A549 (cell line): ENCODE measurements around the gene HNRNPK. TPM values are rescaled to one million over a fixed set of nuclear protein-coding genes. Genes with fewer than 3 reads are reported as not detected.

Source experiments
- ATAC-seq, 2 experiments: fragments of 200-7000 bp in 1 of 2; fragments of >200 bp in 1 of 2; cut with Nextera tagmentation in 1 of 2; cut with Tn5 transposase in 1 of 2; 3 replicates each; pipeline versions ENCODE4 v1.8.0 to v1.9.1; 2018 to 2020; ENCODE audit warnings: mild to moderate bottlenecking in 1 of 2, moderate library complexity in 1 of 2
- CTCF ChIA-PET: fragments of 300-600 bp; sonication (Branson Sonifier 250); formaldehyde crosslinking; extraction: SDS; loops from one replicate; lab custom pipeline; 2021; ENCODE audit warnings: antibody characterized with exemption, inconsistent platforms; lab: Yijun Ruan, JAX
- POLR2A ChIA-PET: fragments of 350-600 bp; formaldehyde crosslinking; extraction: SDS; loops from one replicate; lab custom pipeline; 2021; ENCODE audit warnings: antibody characterized with exemption, inconsistent platforms; lab: Yijun Ruan, JAX
- DNase-seq, 2 experiments: peaks; one replicate each; pipeline versions ENCODE4 v3.0.0 to v3.0.0-alpha.2; 2011 to 2016; ENCODE audit warnings: low read depth in 1 of 2, low spot score in 1 of 2
- FAIRE-seq: peaks from 2 replicates; lab custom pipeline; 2011; peaks lifted over from hg19 to GRCh38; lab: Jason Lieb, UNC
- H3K27ac ChIP-seq, 2 experiments: fragments of >200 bp; sonication (Bioruptor Twin); formaldehyde crosslinking; 3 replicates each; pipeline ENCODE4 v1.5.1; 2016 to 2017
- H3K4me1 ChIP-seq: fragments of >200 bp; sonication (Bioruptor Twin); formaldehyde crosslinking; 3 replicates; pipeline ENCODE4 v1.6.1; 2016
- H3K4me2 ChIP-seq: fragments of >200 bp; sonication (Bioruptor Twin); formaldehyde crosslinking; 3 replicates; pipeline ENCODE4 v1.6.1; 2016
- H3K4me3 ChIP-seq: fragments of >200 bp; sonication (Bioruptor Twin); formaldehyde crosslinking; 3 replicates; pipeline ENCODE4 v1.5.1; 2016
- H3K9me3 ChIP-seq: fragments of >200 bp; sonication (Bioruptor Twin); formaldehyde crosslinking; 3 replicates; pipeline ENCODE4 v1.6.1; 2016
- ATOH8 ChIP-seq: fragments of 250-450 bp; sonication (Bioruptor Pico); IDR thresholded peaks from 2 replicates; pipeline ENCODE4 v1.5.0; 2020; ENCODE audit warnings: low read depth, mild to moderate bottlenecking, moderate library complexity
- BHLHE40 ChIP-seq: IDR thresholded peaks from 2 replicates; pipeline ENCODE4 v1.6.1; 2012; ENCODE audit warnings: low read depth, low read length, inconsistent platforms
- CBX2 ChIP-seq: fragments of 200-600 bp; sonication (generic); IDR thresholded peaks from 2 replicates; pipeline ENCODE4 v1.6.1; 2016; ENCODE audit warnings: low read depth, mild to moderate bottlenecking, borderline replicate concordance
- CBX8 ChIP-seq: fragments of 200-600 bp; sonication (generic); IDR thresholded peaks from 2 replicates; pipeline ENCODE4 v1.6.1; 2016
- CHD2 ChIP-seq: fragments of 150-350 bp; IDR thresholded peaks from 2 replicates; pipeline ENCODE4 v1.6.1; 2014; ENCODE audit warnings: low read length; ENCODE audit not compliant: partially characterized antibody
- CHD4 ChIP-seq: fragments of 200-600 bp; sonication (generic); IDR thresholded peaks from 2 replicates; pipeline ENCODE4 v1.6.1; 2016; ENCODE audit warnings: antibody characterized with exemption, mild to moderate bottlenecking, borderline replicate concordance
- E2F6 ChIP-seq: IDR thresholded peaks from 2 replicates; pipeline ENCODE4 v1.6.1; 2012; ENCODE audit warnings: low read depth, borderline replicate concordance
- EHF ChIP-seq: fragments of 250-450 bp; sonication (Bioruptor Pico); IDR thresholded peaks from 2 replicates; pipeline ENCODE4 v1.5.0; 2020; ENCODE audit warnings: mild to moderate bottlenecking
- EHMT2 ChIP-seq: fragments of 200-600 bp; sonication (generic); IDR thresholded peaks from 2 replicates; pipeline ENCODE4 v1.6.1; 2016; ENCODE audit warnings: antibody characterized with exemption, low read depth, mild to moderate bottlenecking, moderate library complexity
- FOSB ChIP-seq: fragments of 250-450 bp; sonication (Bioruptor Pico); IDR thresholded peaks from 2 replicates; pipeline ENCODE4 v1.5.0; 2020; ENCODE audit warnings: mild to moderate bottlenecking, moderate library complexity
- FOSL2 ChIP-seq, 2 experiments: fragments of 450-650 bp in 1 of 2; fragments of >200 bp in 1 of 2; sonication (Bioruptor Twin) in 1 of 2; formaldehyde crosslinking; IDR thresholded peaks; 2 replicates each; pipeline versions ENCODE4 v1.5.0 to v1.6.1; 2016 to 2020; ENCODE audit warnings: mild to moderate bottlenecking in 1 of 2, moderate library complexity in 1 of 2
- FOXS1 ChIP-seq: fragments of 250-450 bp; sonication (Bioruptor Pico); IDR thresholded peaks from 2 replicates; pipeline ENCODE4 v1.5.0; 2020; ENCODE audit warnings: mild to moderate bottlenecking, moderate library complexity
- GATA3 ChIP-seq: IDR thresholded peaks from 2 replicates; pipeline ENCODE4 v1.6.1; 2012; ENCODE audit warnings: borderline replicate concordance
- HES2 ChIP-seq: fragments of >200 bp; sonication (Bioruptor Twin); formaldehyde crosslinking; IDR thresholded peaks from 2 replicates; pipeline ENCODE4 v1.6.1; 2016
- HEYL ChIP-seq: fragments of 250-450 bp; sonication (Bioruptor Pico); IDR thresholded peaks from 2 replicates; pipeline ENCODE4 v1.8.0; 2021; ENCODE audit warnings: mild to moderate bottlenecking, moderate library complexity
- HOXB13 ChIP-seq: fragments of 250-450 bp; sonication (Bioruptor Pico); IDR thresholded peaks from 2 replicates; pipeline ENCODE4 v1.5.0; 2020; ENCODE audit warnings: low read depth, mild to moderate bottlenecking, moderate library complexity
- HOXB5 ChIP-seq: fragments of 250-450 bp; sonication (Bioruptor Pico); IDR thresholded peaks from 2 replicates; pipeline ENCODE4 v1.5.0; 2020; ENCODE audit warnings: mild to moderate bottlenecking, moderate library complexity
- JUN ChIP-seq, 2 experiments: fragments of >200 bp; sonication (Bioruptor Twin); formaldehyde crosslinking; IDR thresholded peaks; 2 replicates in 1 of 2; 3 replicates in 1 of 2; pipeline ENCODE4 v1.6.1; 2016 to 2017
- KDM5A ChIP-seq: fragments of 200-600 bp; sonication (generic); IDR thresholded peaks from 2 replicates; pipeline ENCODE4 v1.6.1; 2016; ENCODE audit warnings: antibody characterized with exemption, mild to moderate bottlenecking
- MYC ChIP-seq: IDR thresholded peaks from 2 replicates; pipeline ENCODE4 v1.6.1; 2012; ENCODE audit warnings: mild to moderate bottlenecking, inconsistent platforms, low read length, improper control_type of control experiment, borderline replicate concordance
- NR3C1 ChIP-seq: fragments of >200 bp; sonication (Bioruptor Twin); formaldehyde crosslinking; IDR thresholded peaks from 3 replicates; pipeline ENCODE4 v1.6.1; 2017
- PHF8 ChIP-seq: fragments of 200-600 bp; sonication (generic); IDR thresholded peaks from 2 replicates; pipeline ENCODE4 v1.6.1; 2016; ENCODE audit warnings: low read depth, mild to moderate bottlenecking, antibody characterized with exemption, moderate library complexity, borderline replicate concordance
- RARB ChIP-seq: fragments of 250-450 bp; sonication (Bioruptor Pico); IDR thresholded peaks from 2 replicates; pipeline ENCODE4 v1.8.0; 2021; ENCODE audit warnings: mild to moderate bottlenecking, moderate library complexity
- RCOR1 ChIP-seq: fragments of 150-350 bp; IDR thresholded peaks from 2 replicates; pipeline ENCODE4 v1.6.1; 2014; ENCODE audit warnings: antibody characterized with exemption, low read length, low read depth
- RNF2 ChIP-seq: fragments of 200-600 bp; sonication (generic); IDR thresholded peaks from 2 replicates; pipeline ENCODE4 v1.6.1; 2016; ENCODE audit warnings: low read depth, mild to moderate bottlenecking, antibody characterized with exemption, moderate library complexity, borderline replicate concordance
- SMC3 ChIP-seq: fragments of >200 bp; sonication (Bioruptor Twin); formaldehyde crosslinking; IDR thresholded peaks from 3 replicates; pipeline ENCODE4 v1.6.1; 2018; ENCODE audit warnings: inconsistent platforms
- TFCP2L1 ChIP-seq: fragments of 250-450 bp; sonication (Bioruptor Pico); IDR thresholded peaks from 2 replicates; pipeline ENCODE4 v1.5.0; 2021; ENCODE audit warnings: mild to moderate bottlenecking
- TP53 ChIP-seq: fragments of 250-450 bp; sonication (Bioruptor Pico); IDR thresholded peaks from 2 replicates; pipeline ENCODE4 v1.5.0; 2021; ENCODE audit warnings: mild to moderate bottlenecking, moderate library complexity
- ZC3H11A ChIP-seq: fragments of 450-650 bp; IDR thresholded peaks from 2 replicates; pipeline ENCODE4 v1.6.1; 2014; ENCODE audit warnings: antibody characterized with exemption, mild to moderate bottlenecking
- ZFP36 ChIP-seq: fragments of 450-650 bp; IDR thresholded peaks from 2 replicates; pipeline ENCODE4 v1.6.1; 2014; ENCODE audit warnings: borderline replicate concordance; ENCODE audit not compliant: partially characterized antibody
- ZNF302 ChIP-seq: fragments of 250-450 bp; sonication (Bioruptor Pico); IDR thresholded peaks from 2 replicates; pipeline ENCODE4 v1.9.0; 2021; ENCODE audit warnings: inconsistent platforms, mild to moderate bottlenecking, moderate library complexity
- ZSCAN20 ChIP-seq: fragments of 250-450 bp; sonication (Bioruptor Pico); IDR thresholded peaks from 2 replicates; pipeline ENCODE4 v1.8.0; 2022; ENCODE audit warnings: mild to moderate bottlenecking, moderate library complexity
- WGBS: methylation state at CpG from one replicate; pipeline ENCODE4 v1.1.6; 2017; ENCODE audit errors: missing lambda C conversion rate; 5-methylcytosine and 5-hydroxymethylcytosine counted together
- polyA plus RNA-seq, 4 experiments: library from polyadenylated mRNA; depleted of rRNA in 3 of 4; stranded (reverse); fragments of >200 nt; fragmentation: RNase III in 1 of 4; extraction: RNeasy Plus Mini Kit Qiagen cat#74134 plus additional on column Dnase treatment in 1 of 4; gene quantifications; 2 replicates in 3 of 4; 3 replicates in 1 of 4; pipeline ENCODE4 v1.2.3, GENCODE V29; 2011 to 2017
- TF ChIP-seq, protein P1 (sequence below): fragments of 200-600 bp; sonication (generic); IDR thresholded peaks from 2 replicates; pipeline ENCODE4 v1.6.1; 2016; ENCODE audit warnings: antibody characterized with exemption, mild to moderate bottlenecking, moderate library complexity
- TF ChIP-seq, protein P2 (sequence below): fragments of >200 bp; sonication (Bioruptor Twin); formaldehyde crosslinking; IDR thresholded peaks from 3 replicates; pipeline ENCODE4 v1.5.1; 2016

Gene HNRNPK
- polyA plus RNA-seq, 2 of the 4 experiments (the other 2 are of a cell fraction): 682 to 699 TPM

- H3K4me3 ChIP-seq: peak within 1 kb of the TSS; percentile 81
- peaks cover 7% of the 10 kb centered on the region; the same call in 2 of the 3 replicates for H3K4me1 ChIP-seq
- ATAC-seq: peak; percentile 90 to 97
- H3K9me3 ChIP-seq: no peaks in the 10 kb centered on the region
- peak within 1 kb of the TSS; percentile 97 for H3K4me2 ChIP-seq
- CTCF ChIA-PET: interaction anchor here (0.6 to 2.7 kb wide), 24 partner anchors 9 to 1099 kb away, joined by 3 to 21 read pairs (median 4); partner anchors contain the start of gene FRMD3
- POLR2A ChIA-PET: interaction anchor here (0.6 to 2.3 kb wide), 17 partner anchors 10 to 875 kb away, joined by 3 to 18 read pairs (median 3); partner anchors contain the start of genes HNRNPK, RMI1 and UBQLN1
- 1% methylated on average over 32 of the region's 92 CpGs for WGBS
- H3K27ac ChIP-seq: peak within 1 kb of the TSS; percentile 93 to 97
- peak; percentile 88 to 98 for DNase-seq
- FAIRE-seq: no peak
- TF ChIP-seq HEYL: no peak
- TF ChIP-seq RARB: peak; percentile 69; the same call in 1 of the 2 replicates
- no peak for TF ChIP-seq ZC3H11A
- TF ChIP-seq CHD4: no peak
- no peak for TF ChIP-seq HOXB5 (CRISPR knock-in tag)
- no peak for TF ChIP-seq ZFP36
- 0 out of 2 replicates have a peak, but pooled peaks have one; percentile 43 for TF ChIP-seq ATOH8
- no peak for TF ChIP-seq EHF (CRISPR knock-in tag)
- TF ChIP-seq, protein P1, sequence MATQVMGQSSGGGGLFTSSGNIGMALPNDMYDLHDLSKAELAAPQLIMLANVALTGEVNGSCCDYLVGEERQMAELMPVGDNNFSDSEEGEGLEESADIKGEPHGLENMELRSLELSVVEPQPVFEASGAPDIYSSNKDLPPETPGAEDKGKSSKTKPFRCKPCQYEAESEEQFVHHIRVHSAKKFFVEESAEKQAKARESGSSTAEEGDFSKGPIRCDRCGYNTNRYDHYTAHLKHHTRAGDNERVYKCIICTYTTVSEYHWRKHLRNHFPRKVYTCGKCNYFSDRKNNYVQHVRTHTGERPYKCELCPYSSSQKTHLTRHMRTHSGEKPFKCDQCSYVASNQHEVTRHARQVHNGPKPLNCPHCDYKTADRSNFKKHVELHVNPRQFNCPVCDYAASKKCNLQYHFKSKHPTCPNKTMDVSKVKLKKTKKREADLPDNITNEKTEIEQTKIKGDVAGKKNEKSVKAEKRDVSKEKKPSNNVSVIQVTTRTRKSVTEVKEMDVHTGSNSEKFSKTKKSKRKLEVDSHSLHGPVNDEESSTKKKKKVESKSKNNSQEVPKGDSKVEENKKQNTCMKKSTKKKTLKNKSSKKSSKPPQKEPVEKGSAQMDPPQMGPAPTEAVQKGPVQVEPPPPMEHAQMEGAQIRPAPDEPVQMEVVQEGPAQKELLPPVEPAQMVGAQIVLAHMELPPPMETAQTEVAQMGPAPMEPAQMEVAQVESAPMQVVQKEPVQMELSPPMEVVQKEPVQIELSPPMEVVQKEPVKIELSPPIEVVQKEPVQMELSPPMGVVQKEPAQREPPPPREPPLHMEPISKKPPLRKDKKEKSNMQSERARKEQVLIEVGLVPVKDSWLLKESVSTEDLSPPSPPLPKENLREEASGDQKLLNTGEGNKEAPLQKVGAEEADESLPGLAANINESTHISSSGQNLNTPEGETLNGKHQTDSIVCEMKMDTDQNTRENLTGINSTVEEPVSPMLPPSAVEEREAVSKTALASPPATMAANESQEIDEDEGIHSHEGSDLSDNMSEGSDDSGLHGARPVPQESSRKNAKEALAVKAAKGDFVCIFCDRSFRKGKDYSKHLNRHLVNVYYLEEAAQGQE: no peak
- TF ChIP-seq FOXS1 (CRISPR knock-in tag): no peak
- TF ChIP-seq NR3C1: no peak
- no peak for TF ChIP-seq BHLHE40
- TF ChIP-seq TFCP2L1 (CRISPR knock-in tag): 0 out of 2 replicates have a peak, but pooled peaks have one; percentile 19
- TF ChIP-seq, protein P2, sequence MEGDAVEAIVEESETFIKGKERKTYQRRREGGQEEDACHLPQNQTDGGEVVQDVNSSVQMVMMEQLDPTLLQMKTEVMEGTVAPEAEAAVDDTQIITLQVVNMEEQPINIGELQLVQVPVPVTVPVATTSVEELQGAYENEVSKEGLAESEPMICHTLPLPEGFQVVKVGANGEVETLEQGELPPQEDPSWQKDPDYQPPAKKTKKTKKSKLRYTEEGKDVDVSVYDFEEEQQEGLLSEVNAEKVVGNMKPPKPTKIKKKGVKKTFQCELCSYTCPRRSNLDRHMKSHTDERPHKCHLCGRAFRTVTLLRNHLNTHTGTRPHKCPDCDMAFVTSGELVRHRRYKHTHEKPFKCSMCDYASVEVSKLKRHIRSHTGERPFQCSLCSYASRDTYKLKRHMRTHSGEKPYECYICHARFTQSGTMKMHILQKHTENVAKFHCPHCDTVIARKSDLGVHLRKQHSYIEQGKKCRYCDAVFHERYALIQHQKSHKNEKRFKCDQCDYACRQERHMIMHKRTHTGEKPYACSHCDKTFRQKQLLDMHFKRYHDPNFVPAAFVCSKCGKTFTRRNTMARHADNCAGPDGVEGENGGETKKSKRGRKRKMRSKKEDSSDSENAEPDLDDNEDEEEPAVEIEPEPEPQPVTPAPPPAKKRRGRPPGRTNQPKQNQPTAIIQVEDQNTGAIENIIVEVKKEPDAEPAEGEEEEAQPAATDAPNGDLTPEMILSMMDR: peak; percentile 50
- no peak for TF ChIP-seq RNF2
- TF ChIP-seq GATA3: no peak
- TF ChIP-seq CBX8: no peak
- TF ChIP-seq RCOR1: no peak
- TF ChIP-seq HOXB13: no peak
- peak; percentile 53 to 86; a peak in 4 of 5 replicates for TF ChIP-seq JUN (IDR thresholded peaks at IDR 0.05)
- no peak; the same call in 1 of the 3 replicates for TF ChIP-seq SMC3
- TF ChIP-seq FOSL2 (IDR thresholded peaks at IDR 0.05): no peak
- no peak for TF ChIP-seq FOSL2 (CRISPR knock-in tag; IDR thresholded peaks at IDR 0.05)
- TF ChIP-seq TP53 (CRISPR knock-in tag): no peak
- TF ChIP-seq CBX2: no peak
- TF ChIP-seq HES2: no peak
- no peak for TF ChIP-seq FOSB (CRISPR knock-in tag)
- TF ChIP-seq PHF8: peak; percentile 83
- no peak for TF ChIP-seq ZSCAN20 (CRISPR knock-in tag)
- TF ChIP-seq CHD2: no peak
- TF ChIP-seq E2F6: peak; percentile 98
- no peak for TF ChIP-seq EHMT2
- TF ChIP-seq ZNF302 (CRISPR knock-in tag): no peak
- peak; percentile 53; the same call in 1 of the 2 replicates for TF ChIP-seq MYC
- TF ChIP-seq KDM5A: no peak
Measured at GRCh38 chr9:83920927-83921707, 58.9 kb downstream of the HNRNPK start, which contains the start of gene KIF27. Gene KIF27, minus strand, starts transcription at chr9:83921432. Its CDS starts 5,841 bp downstream, at chr9:83915591.
